ENCODE data around the gene TMEM59L. TPM values are rescaled to one million over a fixed set of nuclear protein-coding genes. Genes with fewer than 3 reads are reported as not detected.

TMEM59L gene
- total and polyA plus RNA-seq, 2 of the 13 experiments (the other 11 are each of a cell fraction or from before 2014, with no cell fraction given) = 0.97 to 5.5 TPM

DNA sequence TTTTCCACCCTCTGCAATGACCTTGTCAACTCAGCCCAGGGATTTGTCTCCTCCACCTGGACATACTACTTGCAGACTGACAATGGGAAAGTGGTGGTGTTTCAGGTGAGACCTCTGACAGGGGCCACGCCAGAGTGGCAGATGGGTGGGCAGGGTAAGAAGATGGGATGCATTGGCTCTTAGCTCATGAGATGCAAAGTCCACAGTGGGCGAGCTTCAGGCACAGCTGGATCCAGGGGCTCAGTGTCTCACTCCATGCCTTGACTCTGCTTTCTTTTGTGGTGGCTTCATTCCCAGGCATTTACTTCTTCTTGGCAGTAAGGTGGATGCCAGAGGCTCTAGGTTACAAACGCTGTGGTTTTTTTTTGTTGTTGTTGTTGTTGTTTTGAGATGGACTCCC is 3.4 kb downstream of the TMEM59L start:
- Histone ChIP-seq H3K27ac (ENCODE audit: extremely low read length, insufficient read depth, low read length) (no peak overlapping the region), H3K4me3 (replicated peaks in 1 of 3; ENCODE audit: insufficient read depth in 1 of 3, low read depth in 2 of 3, low read length in 3 of 3) (no peak overlapping the region), H3K9ac (ENCODE audit: insufficient read depth, low read depth, low read length) (no peak overlapping the region), H2AFZ (ENCODE audit: low read length) (no peak overlapping the region), H3K9me3 (ENCODE audit: low read length) (no peaks in the 10 kb centered on the region), H3K36me3 (replicated peaks in 1 of 2; ENCODE audit: control insufficient read depth in 1 of 2, insufficient read depth in 2 of 2, low read length in 2 of 2) (no peaks in the 10 kb centered on the region), H3K4me2 (ENCODE audit: low read depth, low read length) (no peak overlapping the region), H4K20me1 (ENCODE audit: insufficient read depth, low read length) (no peaks in the 10 kb centered on the region), H3K4me1 (ENCODE audit: insufficient read depth, low read length) (peaks cover 22% of the 10 kb centered on the region; the same call in 1 of the 2 replicates), H3K27me3 (ENCODE audit: control insufficient read depth in 1 of 2, insufficient read depth in 2 of 2, low read length in 2 of 2) (peaks cover 0 to 7% of the 10 kb centered on the region in 2 experiments; a peak in 2 of 5 replicates), H3K79me2 (ENCODE audit: insufficient read depth, low read length) (no peaks in the 10 kb centered on the region)
- ChIA-PET CTCF (ENCODE audit: low intra/inter-chr PET ratio, low total read pairs) (no interaction called here), POLR2A (no interaction called here)
- TF ChIP-seq ARNT (IDR thresholded peaks at IDR 0.05) (no peak), ZNF329 (CRISPR knock-in tag; IDR thresholded peaks at IDR 0.05; ENCODE audit: low read depth) (peak; percentile 99), HNRNPK (IDR thresholded peaks at IDR 0.05; ENCODE audit: low read depth, low read length, poor library complexity, severe bottlenecking) (no peak)
- ATAC-seq = no peak
- DNase-seq (ENCODE audit: low spot score) = no peak
- in situ Hi-C loops (cut with HindIII; ENCODE audit: extremely low pct_ligation_motif_present, low pct_unique_long_range_greater_than_20kb) (no loop called here), intact Hi-C loops (cut with micrococcal nuclease; ENCODE audit: unreplicated experiment) (no loop called here)
- 66% methylated on average over 2 of the region's 3 CpGs for WGBS (ENCODE audit: low lambda C conversion rate)
- no peak for FAIRE-seq
- BruUV-seq (replicated peaks) = no TSS peak

DNA sequence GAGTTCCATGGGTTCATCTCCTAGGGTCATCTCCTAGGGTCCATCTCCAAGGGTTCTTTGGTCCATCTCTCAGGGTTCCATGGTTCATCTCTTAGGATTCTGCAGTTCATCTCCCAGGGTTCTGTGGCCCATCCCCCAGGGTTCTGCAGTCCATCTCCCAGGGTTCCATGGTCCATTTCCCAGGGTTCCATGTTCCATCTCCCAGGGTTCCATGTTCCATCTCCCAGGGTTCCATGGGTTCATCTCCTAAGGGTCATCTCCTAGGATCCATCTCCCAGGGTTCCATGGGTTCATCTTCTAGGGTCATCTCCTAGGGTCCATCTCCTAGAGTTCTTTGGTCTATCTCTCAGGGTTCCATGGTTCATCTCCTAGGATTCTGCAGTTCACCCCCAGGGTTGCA is 4.9 kb downstream of the TMEM59L start:
- intact Hi-C loops (cut with micrococcal nuclease; ENCODE audit: unreplicated experiment) = no loop called here
- CTCF ChIA-PET (ENCODE audit: low intra/inter-chr PET ratio, low total read pairs) = no interaction called here

More for the DNA sequence above, 4.9 kb downstream of the TMEM59L start:
- ATAC-seq (no peak), FAIRE-seq (no peak), DNase-seq (ENCODE audit: low spot score) (no peak)
- no peak overlapping the region for H3K4me2 ChIP-seq (ENCODE audit: low read depth, low read length)
- H2AFZ ChIP-seq (ENCODE audit: low read length) = no peak overlapping the region
- TF ChIP-seq, protein P1, sequence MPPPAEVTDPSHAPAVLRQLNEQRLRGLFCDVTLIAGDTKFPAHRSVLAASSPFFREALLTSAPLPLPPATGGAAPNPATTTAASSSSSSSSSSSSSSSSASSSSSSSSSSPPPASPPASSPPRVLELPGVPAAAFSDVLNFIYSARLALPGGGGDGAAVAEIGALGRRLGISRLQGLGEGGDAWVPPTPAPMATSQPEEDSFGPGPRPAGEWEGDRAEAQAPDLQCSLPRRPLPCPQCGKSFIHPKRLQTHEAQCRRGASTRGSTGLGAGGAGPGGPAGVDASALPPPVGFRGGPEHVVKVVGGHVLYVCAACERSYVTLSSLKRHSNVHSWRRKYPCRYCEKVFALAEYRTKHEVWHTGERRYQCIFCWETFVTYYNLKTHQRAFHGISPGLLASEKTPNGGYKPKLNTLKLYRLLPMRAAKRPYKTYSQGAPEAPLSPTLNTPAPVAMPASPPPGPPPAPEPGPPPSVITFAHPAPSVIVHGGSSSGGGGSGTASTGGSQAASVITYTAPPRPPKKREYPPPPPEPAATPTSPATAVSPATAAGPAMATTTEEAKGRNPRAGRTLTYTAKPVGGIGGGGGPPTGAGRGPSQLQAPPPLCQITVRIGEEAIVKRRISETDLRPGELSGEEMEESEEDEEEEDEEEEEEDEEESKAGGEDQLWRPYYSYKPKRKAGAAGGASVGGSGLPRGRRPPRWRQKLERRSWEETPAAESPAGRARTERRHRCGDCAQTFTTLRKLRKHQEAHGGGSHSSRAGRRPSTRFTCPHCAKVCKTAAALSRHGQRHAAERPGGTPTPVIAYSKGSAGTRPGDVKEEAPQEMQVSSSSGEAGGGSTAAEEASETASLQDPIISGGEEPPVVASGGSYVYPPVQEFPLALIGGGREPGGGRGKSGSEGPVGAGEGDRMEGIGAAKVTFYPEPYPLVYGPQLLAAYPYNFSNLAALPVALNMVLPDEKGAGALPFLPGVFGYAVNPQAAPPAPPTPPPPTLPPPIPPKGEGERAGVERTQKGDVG (CRISPR knock-in tag; IDR thresholded peaks at IDR 0.05; ENCODE audit: borderline replicate concordance) = no peak
- TF ChIP-seq NR2F2 (IDR thresholded peaks at IDR 0.05; ENCODE audit: borderline replicate concordance, low read depth) (no peak), ARHGAP35 (CRISPR knock-in tag; IDR thresholded peaks at IDR 0.05; ENCODE audit: borderline replicate concordance) (no peak), ZNF569 (CRISPR knock-in tag; IDR thresholded peaks at IDR 0.05; ENCODE audit: borderline replicate concordance) (no peak), TOE1 (CRISPR knock-in tag; IDR thresholded peaks at IDR 0.05) (no peak), ETV5 (CRISPR knock-in tag; IDR thresholded peaks at IDR 0.05; ENCODE audit: borderline replicate concordance) (no peak), ZNF234 (CRISPR knock-in tag; conservative IDR thresholded peaks at IDR 0.05) (no peak), TGIF2 (CRISPR knock-in tag; IDR thresholded peaks at IDR 0.05) (no peak)
- TF ChIP-seq, protein P2, sequence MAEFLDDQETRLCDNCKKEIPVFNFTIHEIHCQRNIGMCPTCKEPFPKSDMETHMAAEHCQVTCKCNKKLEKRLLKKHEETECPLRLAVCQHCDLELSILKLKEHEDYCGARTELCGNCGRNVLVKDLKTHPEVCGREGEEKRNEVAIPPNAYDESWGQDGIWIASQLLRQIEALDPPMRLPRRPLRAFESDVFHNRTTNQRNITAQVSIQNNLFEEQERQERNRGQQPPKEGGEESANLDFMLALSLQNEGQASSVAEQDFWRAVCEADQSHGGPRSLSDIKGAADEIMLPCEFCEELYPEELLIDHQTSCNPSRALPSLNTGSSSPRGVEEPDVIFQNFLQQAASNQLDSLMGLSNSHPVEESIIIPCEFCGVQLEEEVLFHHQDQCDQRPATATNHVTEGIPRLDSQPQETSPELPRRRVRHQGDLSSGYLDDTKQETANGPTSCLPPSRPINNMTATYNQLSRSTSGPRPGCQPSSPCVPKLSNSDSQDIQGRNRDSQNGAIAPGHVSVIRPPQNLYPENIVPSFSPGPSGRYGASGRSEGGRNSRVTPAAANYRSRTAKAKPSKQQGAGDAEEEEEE (CRISPR knock-in tag; IDR thresholded peaks at IDR 0.05; ENCODE audit: borderline replicate concordance) = no peak
- H3K79me2 ChIP-seq (ENCODE audit: insufficient read depth, low read length) = no peaks in the 10 kb centered on the region
- no TSS peak for BruUV-seq (replicated peaks)
- POLR2A ChIA-PET = no interaction called here
- H3K27me3 ChIP-seq (ENCODE audit: control insufficient read depth in 1 of 2, insufficient read depth in 2 of 2, low read length in 2 of 2) = peaks cover 0 to under 1% of the 10 kb centered on the region in 2 experiments; a peak in 1 of 5 replicates
- no peak overlapping the region for H3K9ac ChIP-seq (ENCODE audit: insufficient read depth, low read depth, low read length)
- in situ Hi-C loops (cut with HindIII; ENCODE audit: extremely low pct_ligation_motif_present, low pct_unique_long_range_greater_than_20kb) = no loop called here
- H3K9me3 ChIP-seq (ENCODE audit: low read length) = no peaks in the 10 kb centered on the region
- H4K20me1 ChIP-seq (ENCODE audit: insufficient read depth, low read length) = no peaks in the 10 kb centered on the region
- no peaks in the 10 kb centered on the region for H3K36me3 ChIP-seq (replicated peaks in 1 of 2; ENCODE audit: control insufficient read depth in 1 of 2, insufficient read depth in 2 of 2, low read length in 2 of 2)
- no peak overlapping the region for H3K27ac ChIP-seq (ENCODE audit: extremely low read length, insufficient read depth, low read length)
- peaks cover 10% of the 10 kb centered on the region; the same call in 1 of the 2 replicates for H3K4me1 ChIP-seq (ENCODE audit: insufficient read depth, low read length)
- no peak overlapping the region for H3K4me3 ChIP-seq (replicated peaks in 1 of 3; ENCODE audit: insufficient read depth in 1 of 3, low read depth in 2 of 3, low read length in 3 of 3)
